Measurements from ENCODE around the gene CERS6. TPM values are rescaled to one million over a fixed set of nuclear protein-coding genes. Genes with fewer than 3 reads are reported as not detected.

The CERS6 gene
- total and polyA plus RNA-seq, 11 donors = 22.1 to 78.0 (median 62.2) TPM

DNA sequence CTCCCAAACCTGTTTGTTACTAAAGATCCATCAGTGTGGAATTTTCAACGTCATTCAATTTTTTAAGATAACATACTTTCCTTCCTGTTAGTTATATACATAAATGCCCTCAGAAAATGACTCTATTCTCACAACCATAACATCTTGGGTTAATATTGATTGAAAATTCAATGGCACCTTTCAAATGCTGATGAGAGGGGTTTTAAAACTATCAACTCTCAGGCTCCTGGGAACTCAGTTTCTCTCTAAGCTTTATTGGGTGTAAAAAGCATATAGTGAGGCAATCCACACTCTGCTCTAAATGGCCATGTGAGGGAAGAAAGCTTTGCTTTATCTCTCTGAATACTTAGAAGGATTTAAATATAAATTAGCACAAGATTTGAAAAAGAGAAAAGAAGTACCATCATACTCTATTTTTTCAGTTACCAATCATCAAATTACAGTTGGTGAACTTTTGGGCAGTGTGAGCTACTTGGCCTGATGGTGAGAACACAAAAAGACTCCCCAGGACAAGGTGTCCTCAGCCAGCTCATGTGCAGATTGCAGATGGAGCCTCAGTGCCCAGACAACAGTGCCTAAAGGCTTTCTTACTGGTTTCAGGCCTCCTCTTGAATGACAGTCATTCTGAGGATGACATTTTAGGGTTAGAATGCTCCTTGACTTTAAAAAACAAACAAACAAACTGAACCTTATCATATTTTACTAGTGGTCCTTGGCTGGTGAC lies 24.6 kb upstream of the CERS6 start:
- no peak for DNase-seq
- Histone ChIP-seq H3K4me1 (peaks cover 0 to 7% (median 0%) of the 10 kb centered on the region in 12 donors), H3K27ac (no peak overlapping the region), H3K27me3 (no peaks in the 10 kb centered on the region), H3K9me3 (no peaks in the 10 kb centered on the region), H3K36me3 (no peaks in the 10 kb centered on the region), H3K4me3 (no peak overlapping the region)
- TF ChIP-seq, protein P1, sequence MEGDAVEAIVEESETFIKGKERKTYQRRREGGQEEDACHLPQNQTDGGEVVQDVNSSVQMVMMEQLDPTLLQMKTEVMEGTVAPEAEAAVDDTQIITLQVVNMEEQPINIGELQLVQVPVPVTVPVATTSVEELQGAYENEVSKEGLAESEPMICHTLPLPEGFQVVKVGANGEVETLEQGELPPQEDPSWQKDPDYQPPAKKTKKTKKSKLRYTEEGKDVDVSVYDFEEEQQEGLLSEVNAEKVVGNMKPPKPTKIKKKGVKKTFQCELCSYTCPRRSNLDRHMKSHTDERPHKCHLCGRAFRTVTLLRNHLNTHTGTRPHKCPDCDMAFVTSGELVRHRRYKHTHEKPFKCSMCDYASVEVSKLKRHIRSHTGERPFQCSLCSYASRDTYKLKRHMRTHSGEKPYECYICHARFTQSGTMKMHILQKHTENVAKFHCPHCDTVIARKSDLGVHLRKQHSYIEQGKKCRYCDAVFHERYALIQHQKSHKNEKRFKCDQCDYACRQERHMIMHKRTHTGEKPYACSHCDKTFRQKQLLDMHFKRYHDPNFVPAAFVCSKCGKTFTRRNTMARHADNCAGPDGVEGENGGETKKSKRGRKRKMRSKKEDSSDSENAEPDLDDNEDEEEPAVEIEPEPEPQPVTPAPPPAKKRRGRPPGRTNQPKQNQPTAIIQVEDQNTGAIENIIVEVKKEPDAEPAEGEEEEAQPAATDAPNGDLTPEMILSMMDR (IDR thresholded peaks at IDR 0.05) = no peak
- TF ChIP-seq POLR2A (IDR thresholded peaks at IDR 0.05) = no peak
- intact Hi-C loops (cut with DNase I) = loop anchor here in 1 of 10 donors (5.0 kb wide), 1 partner anchor 49 kb away; no protein-coding TSS in a partner anchor
- WGBS, 4 donors = 56 to 75% (median 68%) methylated on average over 1 of the region's 1 CpG
- ATAC-seq = no peak

GRCh38 chr2:168432100-168432499 lies 24.0 kb upstream of the CERS6 start:
- ATAC-seq (no peak), DNase-seq (no peak)
- no peaks in the 10 kb centered on the region for H3K27me3 ChIP-seq
- peaks cover 0 to 13% (median 0%) of the 10 kb centered on the region in 12 donors for H3K4me1 ChIP-seq
- TF ChIP-seq POLR2A (IDR thresholded peaks at IDR 0.05) = no peak
- TF ChIP-seq, protein P1 (IDR thresholded peaks at IDR 0.05) = no peak
- no peaks in the 10 kb centered on the region for H3K36me3 ChIP-seq
- H3K4me3 ChIP-seq = no peak overlapping the region
- intact Hi-C loops (cut with DNase I) = loop anchor here in 1 of 10 donors (5.0 kb wide), 1 partner anchor 50 kb away; no protein-coding TSS in a partner anchor
- H3K27ac ChIP-seq = no peak overlapping the region
- 76 to 90% (median 83%) methylated on average over 3 of the region's 3 CpGs for WGBS, 4 donors
- H3K9me3 ChIP-seq = no peaks in the 10 kb centered on the region

DNA sequence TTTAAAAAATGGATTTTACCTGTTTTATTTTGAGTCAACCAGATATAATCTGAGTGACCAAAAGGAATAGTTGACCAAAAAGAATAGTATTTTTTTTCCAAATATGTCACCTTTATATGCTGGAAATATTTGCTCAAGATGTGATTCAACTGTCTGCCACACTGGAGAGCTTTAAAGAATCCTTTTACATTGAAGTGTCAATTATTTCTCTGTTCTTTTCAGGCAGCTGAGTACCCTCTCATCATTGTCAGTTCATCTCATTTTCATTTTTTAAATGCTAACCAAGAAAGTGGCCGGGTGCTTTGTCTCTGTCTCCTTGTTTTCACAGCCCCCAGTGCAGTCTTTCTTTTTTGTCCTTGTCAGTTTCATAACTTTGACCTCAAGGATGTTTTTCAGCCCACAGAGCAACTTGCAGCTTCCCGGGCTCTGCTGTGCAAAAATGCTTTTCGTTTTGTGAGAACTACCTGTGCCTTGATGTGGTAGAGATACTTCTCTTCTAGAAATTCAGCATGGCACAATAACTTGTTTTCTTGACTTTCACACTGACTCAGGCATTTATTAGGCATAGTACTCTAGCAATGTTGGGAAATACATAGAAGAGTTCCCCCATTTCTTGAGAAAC lies 23.4 kb upstream of the CERS6 start:
- Histone ChIP-seq H3K9me3 (no peaks in the 10 kb centered on the region), H3K36me3 (no peaks in the 10 kb centered on the region), H3K4me1 (peaks cover 0 to 16% (median 0%) of the 10 kb centered on the region in 12 donors), H3K27ac (no peak overlapping the region), H3K27me3 (no peaks in the 10 kb centered on the region), H3K4me3 (no peak overlapping the region)
- TF ChIP-seq POLR2A (IDR thresholded peaks at IDR 0.05) = no peak
- TF ChIP-seq, protein P1 (IDR thresholded peaks at IDR 0.05) = no peak
- intact Hi-C loops (cut with DNase I) = loop anchor here in 1 of 10 donors (5.0 kb wide), 1 partner anchor 50 kb away; no protein-coding TSS in a partner anchor
- WGBS, 4 donors = 66 to 77% (median 72%) methylated on average over 3 of the region's 3 CpGs
- DNase-seq (no peak), ATAC-seq (no peak)

GRCh38 chr2:168433527-168433926 lies 22.5 kb upstream of the CERS6 start:
- no peak for DNase-seq
- Histone ChIP-seq H3K27me3 (no peaks in the 10 kb centered on the region), H3K4me1 (peaks cover 0 to 16% (median 0%) of the 10 kb centered on the region in 12 donors), H3K36me3 (no peaks in the 10 kb centered on the region), H3K4me3 (no peak overlapping the region), H3K9me3 (no peaks in the 10 kb centered on the region), H3K27ac (no peak overlapping the region)
- ATAC-seq = no peak
- intact Hi-C loops (cut with DNase I) = loop anchor here in 1 of 10 donors (5.0 kb wide), 1 partner anchor 51 kb away; no protein-coding TSS in a partner anchor
- no peak for TF ChIP-seq POLR2A (IDR thresholded peaks at IDR 0.05)
- TF ChIP-seq, protein P1 (IDR thresholded peaks at IDR 0.05) = no peak
- WGBS, 4 donors = 62 to 74% (median 66%) methylated on average over 2 of the region's 2 CpGs
